Sigmoid colon (tissue), 7 donors: ENCODE measurements around the gene CD274. TPM values are rescaled to one million over a fixed set of nuclear protein-coding genes. Genes with fewer than 3 reads are reported as not detected.

Source experiments
- DNase-seq: peaks from one replicate; pipeline ENCODE4 v3.0.0-alpha.2; 2019
- H3K27ac ChIP-seq, 4 donors: fragments of 200-600 bp; sonication (generic); one replicate each; pipeline ENCODE4 v1.5.1; 2016 to 2019; ENCODE audit warnings: mild to moderate bottlenecking in 1 of 4
- H3K27me3 ChIP-seq, 3 donors: fragments of 200-600 bp; sonication (generic); one replicate each; pipeline ENCODE4 v1.5.1; 2019; ENCODE audit warnings: mild to moderate bottlenecking in 1 of 3
- H3K36me3 ChIP-seq, 4 donors: fragments of 200-600 bp; sonication (generic); one replicate each; pipeline ENCODE4 v1.5.1; 2016 to 2019
- H3K4me1 ChIP-seq, 4 donors: fragments of 200-600 bp; sonication (generic); one replicate each; pipeline ENCODE4 v1.5.1; 2017 to 2019
- H3K4me3 ChIP-seq, 4 donors: fragments of 200-600 bp; sonication (generic); one replicate each; pipeline ENCODE4 v1.5.1; 2017 to 2019; ENCODE audit warnings: mild to moderate bottlenecking in 2 of 4, moderate library complexity in 1 of 4
- H3K9me3 ChIP-seq, 4 donors: fragments of 200-600 bp in 3 of 4; sonication (generic) in 3 of 4; one replicate each; pipeline versions ENCODE4 v1.5.1 to v1.6.1; 2013 to 2019
- EP300 ChIP-seq, 4 donors: sonication (generic); formaldehyde crosslinking; IDR thresholded peaks; one replicate each; pipeline ENCODE4 v1.6.1; 2017; ENCODE audit warnings: antibody characterized with exemption in 4 of 4
- POLR2A ChIP-seq, 2 donors: fragments of 450-650 bp; IDR thresholded peaks; one replicate each; pipeline ENCODE4 v1.6.1; 2016; ENCODE audit warnings: antibody characterized with exemption in 2 of 2, mild to moderate bottlenecking in 2 of 2, moderate library complexity in 2 of 2
- POLR2AphosphoS5 ChIP-seq, 4 donors: sonication (generic); formaldehyde crosslinking; IDR thresholded peaks; one replicate each; pipeline ENCODE4 v1.6.1; 2017; ENCODE audit warnings: antibody characterized with exemption in 4 of 4
- WGBS, 2 donors: extraction: QIAGEN DNeasy Blood & Tissue Kit; methylation state at CpG; one replicate each; pipeline ENCODE4 v1.1.7; 2013; 5-methylcytosine and 5-hydroxymethylcytosine counted together
- intact Hi-C: fragments of 100-400 bp; cut with DNase I; formaldehyde crosslinking; loops from one replicate; pipeline ENCODE4 v1.15.1; 2023
- polyA plus RNA-seq, 3 donors: library from polyadenylated mRNA; stranded (reverse); fragments of 200-250 nt; gene quantifications; one replicate each; pipeline ENCODE4 v1.2.3, GENCODE V29; 2013
- total RNA-seq, 4 donors: library from RNA; depleted of rRNA; stranded (reverse); fragments of >200 nt; gene quantifications; one replicate each; pipeline ENCODE4 v1.1.0, GENCODE V29; 2016
- TF ChIP-seq, protein P1 (sequence below), 4 experiments: fragments of 450-650 bp in 3 of 4; fragments of 200-600 bp in 1 of 4; IDR thresholded peaks; one replicate each; pipeline ENCODE4 v1.5.1; 2016 to 2019; ENCODE audit warnings: antibody characterized with exemption in 4 of 4, mild to moderate bottlenecking in 3 of 4, moderate library complexity in 2 of 4
- donor health status: healthy with polysubstance abuse.
- donor health status: Bipolar disorder and iron deficiency.
- donor health status: healthy.

The CD274 gene
- total and polyA plus RNA-seq, 7 donors = 0.68 to 8.9 (median 1.4) TPM

DNA sequence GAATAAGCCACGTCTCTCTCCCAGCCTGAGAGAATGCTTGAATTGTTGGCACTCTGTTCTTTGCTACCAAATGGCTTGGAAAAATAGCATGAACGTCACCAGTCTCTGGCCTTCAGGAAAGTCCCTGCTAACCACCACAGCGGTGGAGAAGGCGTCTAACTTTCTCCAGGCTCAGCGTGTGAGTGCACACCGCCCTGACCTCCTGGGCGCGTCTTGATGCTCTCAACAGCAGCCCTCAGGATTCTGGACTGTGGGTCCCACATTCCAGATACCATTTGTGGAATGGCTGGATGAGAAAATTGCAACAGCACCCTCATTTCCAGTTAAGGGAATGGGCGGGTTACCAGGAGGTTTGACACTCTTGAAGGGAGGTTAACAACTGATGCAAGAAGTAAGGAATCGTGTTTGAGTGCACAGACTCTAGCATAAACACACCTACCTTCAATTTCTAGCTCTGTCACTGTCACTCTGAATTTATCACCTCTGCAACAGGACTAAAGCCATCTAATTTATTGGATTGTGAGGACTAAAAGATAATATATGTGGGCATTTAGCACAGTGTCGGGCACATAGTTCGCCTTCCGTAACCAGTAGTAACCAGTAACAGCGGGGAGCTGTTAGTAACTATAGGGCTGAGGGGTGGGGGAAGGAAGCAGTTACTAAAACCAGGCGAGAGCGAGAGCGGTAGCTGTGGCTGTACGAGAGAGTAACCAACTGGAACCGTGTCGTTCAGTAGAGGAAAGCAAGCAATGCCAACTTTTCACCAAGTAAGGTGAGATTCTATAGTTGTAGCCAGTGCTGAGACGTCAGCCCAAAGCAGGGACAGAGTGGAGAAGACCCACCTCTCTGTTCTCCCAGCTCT, 11.8 kb upstream of the CD274 start:
- Histone ChIP-seq H3K4me1 (peaks cover 0 to 16% (median 15%) of the 10 kb centered on the region in 4 donors), H3K9me3 (no peaks in the 10 kb centered on the region), H3K4me3 (peak overlapping the region in 3 of 4 donors; percentile 49 to 71 (median 70)), H3K36me3 (peaks cover 0 to 13% (median 3%) of the 10 kb centered on the region in 4 donors), H3K27ac (peak overlapping the region; percentile 84 to 94 (median 92)), H3K27me3 (no peaks in the 10 kb centered on the region)
- no peak for DNase-seq
- WGBS, 2 donors = 54 to 67% methylated on average over 21 of the region's 21 CpGs
- no peak for TF ChIP-seq EP300 (IDR thresholded peaks at IDR 0.05)
- TF ChIP-seq, protein P1, sequence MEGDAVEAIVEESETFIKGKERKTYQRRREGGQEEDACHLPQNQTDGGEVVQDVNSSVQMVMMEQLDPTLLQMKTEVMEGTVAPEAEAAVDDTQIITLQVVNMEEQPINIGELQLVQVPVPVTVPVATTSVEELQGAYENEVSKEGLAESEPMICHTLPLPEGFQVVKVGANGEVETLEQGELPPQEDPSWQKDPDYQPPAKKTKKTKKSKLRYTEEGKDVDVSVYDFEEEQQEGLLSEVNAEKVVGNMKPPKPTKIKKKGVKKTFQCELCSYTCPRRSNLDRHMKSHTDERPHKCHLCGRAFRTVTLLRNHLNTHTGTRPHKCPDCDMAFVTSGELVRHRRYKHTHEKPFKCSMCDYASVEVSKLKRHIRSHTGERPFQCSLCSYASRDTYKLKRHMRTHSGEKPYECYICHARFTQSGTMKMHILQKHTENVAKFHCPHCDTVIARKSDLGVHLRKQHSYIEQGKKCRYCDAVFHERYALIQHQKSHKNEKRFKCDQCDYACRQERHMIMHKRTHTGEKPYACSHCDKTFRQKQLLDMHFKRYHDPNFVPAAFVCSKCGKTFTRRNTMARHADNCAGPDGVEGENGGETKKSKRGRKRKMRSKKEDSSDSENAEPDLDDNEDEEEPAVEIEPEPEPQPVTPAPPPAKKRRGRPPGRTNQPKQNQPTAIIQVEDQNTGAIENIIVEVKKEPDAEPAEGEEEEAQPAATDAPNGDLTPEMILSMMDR (IDR thresholded peaks at IDR 0.05) = no peak
- peak in 1 of 4 donors; percentile 6 for TF ChIP-seq POLR2AphosphoS5 (IDR thresholded peaks at IDR 0.05)
- no peak for TF ChIP-seq POLR2A (IDR thresholded peaks at IDR 0.05)
- intact Hi-C loops = loop anchor here (5.0 to 10.0 kb wide), 6 partner anchors 451 to 1914 kb away; partner anchors contain the start of genes AK3, JAK2, RCL1 and RFX3

DNA sequence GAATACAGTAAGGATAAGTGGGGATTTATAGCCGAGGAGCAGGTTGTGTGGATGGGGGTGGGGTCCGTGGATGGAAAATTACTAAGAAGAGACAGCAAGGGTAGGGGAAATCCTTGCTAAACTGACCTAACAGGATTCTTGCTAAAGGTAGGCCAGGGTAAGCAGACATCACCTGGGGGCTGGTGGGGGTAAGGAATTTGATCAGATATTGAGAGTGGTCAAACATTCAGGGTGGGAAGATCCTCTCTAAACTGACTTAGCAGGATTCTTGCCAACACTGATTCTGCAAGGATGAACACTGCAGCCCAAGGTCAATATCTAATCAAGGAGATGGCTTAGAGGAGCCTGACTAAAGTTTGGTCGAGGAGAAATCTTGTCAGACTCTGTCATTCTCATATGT, 9.9 kb upstream of the CD274 start:
- H3K27ac ChIP-seq = no peak overlapping the region
- intact Hi-C loops = no loop called here
- peaks cover 0 to 7% (median 3%) of the 10 kb centered on the region in 4 donors for H3K36me3 ChIP-seq
- no peaks in the 10 kb centered on the region for H3K9me3 ChIP-seq
- peaks cover 0 to 16% (median 15%) of the 10 kb centered on the region in 4 donors for H3K4me1 ChIP-seq
- no peak for DNase-seq
- 91 to 92% methylated on average over 3 of the region's 3 CpGs for WGBS, 2 donors
- no peaks in the 10 kb centered on the region for H3K27me3 ChIP-seq
- TF ChIP-seq, protein P1 (IDR thresholded peaks at IDR 0.05) = no peak
- no peak for TF ChIP-seq EP300 (IDR thresholded peaks at IDR 0.05)
- no peak for TF ChIP-seq POLR2AphosphoS5 (IDR thresholded peaks at IDR 0.05)
- TF ChIP-seq POLR2A (IDR thresholded peaks at IDR 0.05) = no peak
- no peak overlapping the region for H3K4me3 ChIP-seq

DNA sequence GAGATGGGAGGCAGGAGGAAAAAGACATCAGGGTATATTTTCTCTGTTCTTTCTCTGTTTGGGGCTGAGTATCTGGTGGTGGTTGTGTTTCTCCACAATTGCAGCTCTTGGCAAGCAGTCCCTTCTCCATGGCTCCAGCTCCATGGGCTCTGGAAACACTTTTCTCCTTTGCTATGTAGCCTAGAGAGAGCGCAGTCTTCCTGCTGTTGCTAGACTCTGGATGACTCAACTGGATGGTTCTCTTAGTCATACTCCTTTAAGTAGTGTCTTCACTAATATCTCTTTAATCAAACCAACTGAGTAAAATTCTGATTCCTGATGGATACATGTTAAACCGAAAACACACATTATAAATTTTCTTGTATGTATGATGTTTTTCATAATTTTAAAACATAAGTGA, 9.3 kb upstream of the CD274 start:
- Histone ChIP-seq H3K36me3 (peaks cover 0 to under 1% (median 0%) of the 10 kb centered on the region in 4 donors), H3K27ac (no peak overlapping the region), H3K27me3 (no peaks in the 10 kb centered on the region), H3K4me3 (no peak overlapping the region), H3K9me3 (no peaks in the 10 kb centered on the region), H3K4me1 (peaks cover 0 to 16% (median 15%) of the 10 kb centered on the region in 4 donors)
- 91% methylated on average over 2 of the region's 2 CpGs for WGBS, 2 donors
- TF ChIP-seq POLR2AphosphoS5 (IDR thresholded peaks at IDR 0.05) (no peak), EP300 (IDR thresholded peaks at IDR 0.05) (no peak), POLR2A (IDR thresholded peaks at IDR 0.05) (no peak)
- TF ChIP-seq, protein P1 (IDR thresholded peaks at IDR 0.05) = no peak
- intact Hi-C loops = no loop called here
- DNase-seq = no peak

DNA sequence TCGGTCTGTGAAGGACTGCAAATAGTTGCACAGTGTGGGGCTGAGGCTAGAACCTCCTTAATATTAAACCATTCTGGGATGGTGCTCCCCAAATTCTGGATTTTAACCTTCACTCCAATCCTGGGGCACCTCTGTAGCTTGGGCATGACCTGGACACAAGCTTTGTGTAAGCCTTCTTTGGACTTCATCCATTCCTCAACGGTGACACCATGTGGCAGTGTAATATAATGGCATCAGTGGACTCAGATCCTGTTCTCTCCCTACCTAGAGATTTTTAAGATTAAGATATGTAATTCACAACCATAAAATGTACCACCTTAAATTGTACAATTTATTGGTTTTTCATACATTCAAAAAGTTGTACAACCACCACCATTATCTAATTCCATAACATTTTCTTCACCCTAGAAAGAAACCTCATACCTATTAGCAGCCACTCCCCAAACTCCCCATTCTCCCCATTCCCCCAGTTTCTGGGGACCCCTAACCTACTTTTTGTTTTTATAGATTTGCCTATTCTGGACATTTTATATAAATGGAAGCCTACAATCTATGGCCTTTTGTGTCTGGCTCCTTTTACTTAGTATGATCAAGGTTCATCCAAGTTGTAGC, 7.8 kb upstream of the CD274 start:
- Histone ChIP-seq H3K4me3 (no peak overlapping the region), H3K27me3 (no peaks in the 10 kb centered on the region), H3K27ac (no peak overlapping the region), H3K4me1 (peaks cover 0 to 8% (median 8%) of the 10 kb centered on the region in 4 donors), H3K9me3 (no peaks in the 10 kb centered on the region), H3K36me3 (no peaks in the 10 kb centered on the region)
- no peak for DNase-seq
- no peak for TF ChIP-seq POLR2AphosphoS5 (IDR thresholded peaks at IDR 0.05)
- TF ChIP-seq, protein P1 (IDR thresholded peaks at IDR 0.05) = peak in 3 of 4 experiments; percentile 9 to 46 (median 16)
- 42 to 48% methylated on average over 2 of the region's 2 CpGs for WGBS, 2 donors
- intact Hi-C loops = no loop called here
